ENCODE results near the gene RNU11. TPM values are rescaled to one million over a fixed set of nuclear protein-coding genes. Genes with fewer than 3 reads are reported as not detected.
A peak's percentile ranks its signal among the peaks of the same experiment; 100 is the strongest.
"Not testable (repeated sequence)": the region's sequence is repeated elsewhere in the genome, so short reads cannot be mapped to it uniquely, and the experiment has no call there.

RNU11 gene
- total RNA-seq, 2 experiments from 2014 or later = not detected

DNA sequence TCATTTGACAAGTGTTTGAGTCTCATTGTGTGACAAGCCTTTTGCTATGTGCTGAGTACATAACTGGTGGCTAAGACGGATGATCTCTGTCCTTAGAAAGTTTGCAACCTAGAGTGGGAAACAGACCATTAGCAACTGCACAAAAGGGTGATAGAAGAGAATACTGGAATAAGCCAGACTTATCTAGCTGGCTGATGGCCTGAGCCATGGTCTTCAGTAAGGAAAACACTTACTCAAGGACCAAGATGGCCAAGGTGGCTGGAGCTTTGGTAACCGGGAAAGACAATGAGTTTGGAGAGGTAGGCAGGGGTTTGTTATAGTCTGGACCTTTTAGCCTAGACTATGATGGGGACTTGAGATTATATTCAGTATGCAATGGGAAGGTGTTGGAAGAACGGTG lies 3.9 kb upstream of the RNU11 start:
- TF ChIP-seq, protein P1, sequence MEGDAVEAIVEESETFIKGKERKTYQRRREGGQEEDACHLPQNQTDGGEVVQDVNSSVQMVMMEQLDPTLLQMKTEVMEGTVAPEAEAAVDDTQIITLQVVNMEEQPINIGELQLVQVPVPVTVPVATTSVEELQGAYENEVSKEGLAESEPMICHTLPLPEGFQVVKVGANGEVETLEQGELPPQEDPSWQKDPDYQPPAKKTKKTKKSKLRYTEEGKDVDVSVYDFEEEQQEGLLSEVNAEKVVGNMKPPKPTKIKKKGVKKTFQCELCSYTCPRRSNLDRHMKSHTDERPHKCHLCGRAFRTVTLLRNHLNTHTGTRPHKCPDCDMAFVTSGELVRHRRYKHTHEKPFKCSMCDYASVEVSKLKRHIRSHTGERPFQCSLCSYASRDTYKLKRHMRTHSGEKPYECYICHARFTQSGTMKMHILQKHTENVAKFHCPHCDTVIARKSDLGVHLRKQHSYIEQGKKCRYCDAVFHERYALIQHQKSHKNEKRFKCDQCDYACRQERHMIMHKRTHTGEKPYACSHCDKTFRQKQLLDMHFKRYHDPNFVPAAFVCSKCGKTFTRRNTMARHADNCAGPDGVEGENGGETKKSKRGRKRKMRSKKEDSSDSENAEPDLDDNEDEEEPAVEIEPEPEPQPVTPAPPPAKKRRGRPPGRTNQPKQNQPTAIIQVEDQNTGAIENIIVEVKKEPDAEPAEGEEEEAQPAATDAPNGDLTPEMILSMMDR (IDR thresholded peaks at IDR 0.05) = no peak
- Mint-ChIP-seq H3K4me3 (peak overlapping the region; percentile 92), H3K27ac (peak overlapping the region; percentile 97), H3K9me3 (no peaks in the 10 kb centered on the region), H3K27me3 (no peaks in the 10 kb centered on the region), H3K36me3 (ENCODE audit: low read depth) (peaks cover 18% of the 10 kb centered on the region), H3K4me1 (ENCODE audit: low read depth) (peaks cover 71% of the 10 kb centered on the region)
- DNase-seq = no peak
- POLR2A ChIA-PET = interaction anchor here (0.6 to 5.7 kb wide), 9 partner anchors 25 to 537 kb away, joined by 3 to 198 read pairs (median 16); partner anchors contain the start of genes GMEB1, RCC1, SRSF4 and YTHDF2
- Histone ChIP-seq H3K27ac (ENCODE audit: low read depth in 1 of 2, low read length in 2 of 2) (peak overlapping the region; percentile 94), H3K4me1 (ENCODE audit: insufficient read depth, low read length) (peaks cover 63% of the 10 kb centered on the region), H3K27me3 (ENCODE audit: control insufficient read depth in 1 of 2, insufficient read depth in 2 of 2, low read length in 2 of 2) (no peaks in the 10 kb centered on the region), H3K4me3 (ENCODE audit: low read length) (no peak overlapping the region), H3K9me3 (ENCODE audit: control insufficient read depth in 1 of 2, insufficient read depth in 1 of 2, low read length in 2 of 2) (no peaks in the 10 kb centered on the region), H3K36me3 (ENCODE audit: insufficient read depth, low read length) (no peaks in the 10 kb centered on the region)
- intact Hi-C loops (cut with DNase I, micrococcal nuclease) = loop anchor here (5.0 to 10.0 kb wide), 4 partner anchors 50 to 400 kb away; partner anchors contain the start of gene RCC1 (in 1 of the 2)
- CTCF ChIA-PET = interaction anchor here (0.9 to 2.8 kb wide), 5 partner anchors 26 to 232 kb away, joined by 3 to 43 read pairs (median 11); partner anchors contain the start of gene YTHDF2
- no peak for ATAC-seq (ENCODE audit: poor library complexity)

DNA sequence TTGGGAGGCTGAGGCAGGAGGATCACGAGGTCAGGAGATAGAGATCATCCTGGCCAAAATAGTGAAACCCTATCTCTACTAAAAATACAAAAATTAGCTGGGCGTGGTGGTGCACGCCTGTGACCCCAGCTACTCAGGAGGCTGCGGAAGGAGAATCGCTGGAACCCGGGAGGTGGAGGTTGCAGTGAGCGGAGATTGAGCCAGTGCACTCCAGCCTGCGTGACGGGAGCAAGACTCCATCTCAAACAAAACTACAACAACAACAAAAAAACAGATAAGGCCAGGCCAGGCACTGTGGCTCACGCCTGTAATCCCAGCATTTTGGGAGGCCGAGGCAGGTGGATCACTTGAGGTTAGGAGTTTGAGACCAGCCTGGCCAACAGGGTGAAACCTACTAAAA lies 3.0 kb upstream of the RNU11 start:
- not testable (repeated sequence) for H3K4me3 Mint-ChIP-seq; H3K9me3 ChIP-seq (ENCODE audit: control insufficient read depth in 1 of 2, insufficient read depth in 1 of 2, low read length in 2 of 2); DNase-seq; H3K27ac ChIP-seq (ENCODE audit: low read depth in 1 of 2, low read length in 2 of 2); H3K27ac Mint-ChIP-seq; H3K27me3 Mint-ChIP-seq; H3K9me3 Mint-ChIP-seq; ATAC-seq (ENCODE audit: poor library complexity); H3K27me3 ChIP-seq (ENCODE audit: control insufficient read depth in 1 of 2, insufficient read depth in 2 of 2, low read length in 2 of 2); H3K4me3 ChIP-seq (ENCODE audit: low read length); H3K36me3 ChIP-seq (ENCODE audit: insufficient read depth, low read length)
- POLR2A ChIA-PET = interaction anchor here (1.3 to 2.1 kb wide), 3 partner anchors 65 to 536 kb away, joined by 3 to 12 read pairs (median 4); partner anchors contain the start of gene SRSF4
- CTCF ChIA-PET = interaction anchor here (2.8 kb wide), 1 partner anchor 91 kb away, joined by 43 read pairs; the partner anchor contains the start of gene YTHDF2
- intact Hi-C loops (cut with DNase I, micrococcal nuclease) = loop anchor here (10.0 kb wide), 2 partner anchors 49 to 401 kb away; no protein-coding TSS in a partner anchor
- H3K4me1 Mint-ChIP-seq (ENCODE audit: low read depth) = peaks cover 62% of the 10 kb centered on the region
- peaks cover 63% of the 10 kb centered on the region for H3K4me1 ChIP-seq (ENCODE audit: insufficient read depth, low read length)
- peaks cover 13% of the 10 kb centered on the region for H3K36me3 Mint-ChIP-seq (ENCODE audit: low read depth)

DNA sequence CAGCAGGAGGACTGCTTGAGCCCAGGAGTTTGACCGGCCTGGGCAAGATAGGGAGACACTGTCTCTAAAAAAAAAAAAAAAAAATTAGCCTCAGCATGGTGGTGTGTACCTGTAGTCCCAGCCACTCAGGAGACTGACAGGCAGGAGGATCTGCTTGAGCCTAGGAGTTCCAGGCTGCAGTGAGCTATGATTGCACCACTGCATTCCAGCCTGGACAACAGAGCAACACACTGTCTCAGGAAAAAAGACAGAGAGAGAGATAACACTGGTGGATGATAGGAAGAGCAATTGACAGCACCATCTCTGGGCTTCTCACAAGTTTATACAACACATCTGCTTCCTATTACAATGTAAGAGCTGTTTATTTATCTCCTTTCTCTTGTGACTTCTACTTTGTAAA lies 2.4 kb upstream of the RNU11 start:
- H3K4me3 Mint-ChIP-seq = no peak overlapping the region
- Histone ChIP-seq H3K4me1 (ENCODE audit: insufficient read depth, low read length) (peaks cover 59% of the 10 kb centered on the region), H3K27me3 (ENCODE audit: control insufficient read depth in 1 of 2, insufficient read depth in 2 of 2, low read length in 2 of 2) (no peaks in the 10 kb centered on the region), H3K4me3 (ENCODE audit: low read length) (no peak overlapping the region), H3K27ac (ENCODE audit: low read depth in 1 of 2, low read length in 2 of 2) (no peak overlapping the region), H3K36me3 (ENCODE audit: insufficient read depth, low read length) (no peaks in the 10 kb centered on the region), H3K9me3 (ENCODE audit: control insufficient read depth in 1 of 2, insufficient read depth in 1 of 2, low read length in 2 of 2) (no peaks in the 10 kb centered on the region)
- H3K4me1 Mint-ChIP-seq (ENCODE audit: low read depth) = peaks cover 56% of the 10 kb centered on the region
- ATAC-seq (ENCODE audit: poor library complexity) = no peak
- no peaks in the 10 kb centered on the region for H3K9me3 Mint-ChIP-seq
- CTCF ChIA-PET = no interaction called here
- H3K36me3 Mint-ChIP-seq (ENCODE audit: low read depth) = peaks cover 13% of the 10 kb centered on the region
- intact Hi-C loops (cut with DNase I, micrococcal nuclease) = loop anchor here (10.0 kb wide), 2 partner anchors 49 to 401 kb away; no protein-coding TSS in a partner anchor
- H3K27me3 Mint-ChIP-seq = no peaks in the 10 kb centered on the region
- DNase-seq = no peak
- peak overlapping the region; percentile 34 for H3K27ac Mint-ChIP-seq
- POLR2A ChIA-PET = interaction anchor here (0.7 to 2.1 kb wide), 2 partner anchors 65 to 1289 kb away, joined by 3 to 12 read pairs; no protein-coding TSS in a partner anchor
- TF ChIP-seq, protein P1 (IDR thresholded peaks at IDR 0.05) = no peak
